Endometrial microvascular endothelial cells (primary cell): ENCODE measurements around the gene CSGALNACT2. TPM values are rescaled to one million over a fixed set of nuclear protein-coding genes. Genes with fewer than 3 reads are reported as not detected.
"Not testable (repeated sequence)": the region's sequence is repeated elsewhere in the genome, so short reads cannot be mapped to it uniquely, and the experiment has no call there.

Experiments used
- in situ Hi-C: cut with HindIII; loops from 2 replicates; pipeline ENCODE4 v1.10.0; 2017; ENCODE audit warnings: low sequenced_read_pairs, low pct_unique_long_range_greater_than_20kb; ENCODE audit errors: inconsistent ontology term
- total RNA-seq: library from RNA; depleted of rRNA; stranded (reverse); fragments of >200 nt; gene quantifications from one replicate; pipeline ENCODE4 v1.2.3, GENCODE V29; 2015; ENCODE audit errors: inconsistent ontology term

CSGALNACT2 gene
- total RNA-seq: 20.9 TPM

- in situ Hi-C loops: no loop called here
Measured at GRCh38 chr10:43138021-43138756, at the start of gene CSGALNACT2. CSGALNACT2 (plus strand) TSS chr10:43138445; CDS start chr10:43155150, 16,705 bp downstream.

- in situ Hi-C loops: no loop called here
Measured at GRCh38 chr10:43089519-43089918, 48.7 kb upstream of the CSGALNACT2 start.

- in situ Hi-C loops: no loop called here
Measured at GRCh38 chr10:43090188-43090587, 48.1 kb upstream of the CSGALNACT2 start.

DNA sequence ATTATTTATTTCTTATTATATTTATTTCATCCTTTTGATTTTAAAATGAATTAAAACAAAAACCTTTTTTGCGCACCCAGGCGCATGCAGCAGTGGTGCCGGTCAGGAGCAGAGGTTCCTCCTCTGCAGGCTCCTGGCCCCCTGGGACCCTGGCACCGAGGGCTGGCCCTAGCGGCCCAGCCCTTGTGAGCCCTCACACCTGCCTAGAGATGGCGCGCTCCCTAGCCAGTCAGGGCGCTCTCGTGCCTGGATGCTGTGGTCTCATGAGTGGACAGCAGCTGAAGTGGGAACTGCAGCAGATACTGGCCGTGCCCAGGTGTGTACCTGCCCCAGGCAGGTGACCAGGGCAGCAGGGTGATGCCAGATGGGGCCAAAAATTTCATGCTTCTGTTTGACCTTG, 47.6 kb upstream of the CSGALNACT2 start:
- in situ Hi-C loops: no loop called here

DNA sequence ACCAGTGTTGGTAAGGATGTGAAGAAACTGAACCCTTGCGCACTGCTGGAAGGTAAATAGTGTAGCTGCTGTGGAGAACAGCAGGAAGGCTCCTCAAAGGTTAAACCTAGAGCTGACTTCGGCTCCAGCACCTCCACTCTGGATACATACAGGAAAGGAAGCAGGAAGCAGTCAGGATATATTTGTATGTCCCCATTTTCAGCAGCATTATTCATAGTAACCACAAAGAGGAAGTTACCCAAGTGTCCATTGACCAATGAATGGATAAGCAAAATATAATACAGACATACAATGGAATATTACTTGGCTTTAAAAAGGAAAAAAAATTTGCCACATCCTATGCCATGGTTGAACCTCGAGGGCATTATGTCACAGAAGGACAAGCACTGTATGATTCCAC, 46.4 kb upstream of the CSGALNACT2 start:
- in situ Hi-C loops: no loop called here

GRCh38 chr10:43093423-43094076, 44.7 kb upstream of the CSGALNACT2 start:
- in situ Hi-C loops: no loop called here

DNA sequence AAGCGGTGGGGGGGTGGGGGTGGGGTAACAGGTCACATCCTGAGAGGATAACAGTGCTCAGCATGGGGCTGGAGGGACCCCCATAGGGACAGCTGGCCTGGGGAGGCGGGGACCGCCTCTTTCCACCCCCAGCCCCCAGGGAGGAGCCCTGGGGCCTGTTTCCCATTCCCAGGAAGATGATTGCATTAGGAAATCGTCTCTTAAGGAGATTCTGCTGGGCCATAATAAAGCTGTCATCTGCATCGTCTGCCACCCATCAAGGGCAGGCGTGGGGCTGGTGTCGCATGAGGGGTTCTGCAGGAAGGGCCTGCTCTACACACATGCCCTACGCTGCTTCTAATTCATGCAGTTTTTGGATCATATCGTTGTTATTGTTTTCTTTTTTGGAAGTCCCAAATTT, 44.2 kb upstream of the CSGALNACT2 start:
- in situ Hi-C loops: no loop called here

DNA sequence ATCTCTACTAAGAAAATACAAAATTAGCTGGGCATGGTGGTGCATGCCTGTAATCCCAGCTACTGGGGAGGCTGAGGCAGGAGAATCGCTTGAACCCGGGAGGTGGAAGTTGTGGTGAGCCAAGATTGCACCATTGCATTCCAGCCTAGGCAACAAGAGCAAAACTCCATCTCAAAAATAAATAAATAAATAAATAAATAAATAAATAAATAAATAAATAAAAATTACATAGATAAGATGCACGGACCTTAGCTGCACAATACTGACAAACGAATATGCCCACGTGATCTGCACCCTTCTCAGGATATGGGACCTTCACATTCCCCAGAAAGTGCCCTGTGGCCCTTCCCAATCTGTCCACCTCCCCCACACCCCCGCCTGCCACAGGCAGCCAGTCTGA, 38.9 kb upstream of the CSGALNACT2 start:
- in situ Hi-C loops: not testable (repeated sequence)

- in situ Hi-C loops: no loop called here
Measured at GRCh38 chr10:43099928-43100327, 38.3 kb upstream of the CSGALNACT2 start.

DNA sequence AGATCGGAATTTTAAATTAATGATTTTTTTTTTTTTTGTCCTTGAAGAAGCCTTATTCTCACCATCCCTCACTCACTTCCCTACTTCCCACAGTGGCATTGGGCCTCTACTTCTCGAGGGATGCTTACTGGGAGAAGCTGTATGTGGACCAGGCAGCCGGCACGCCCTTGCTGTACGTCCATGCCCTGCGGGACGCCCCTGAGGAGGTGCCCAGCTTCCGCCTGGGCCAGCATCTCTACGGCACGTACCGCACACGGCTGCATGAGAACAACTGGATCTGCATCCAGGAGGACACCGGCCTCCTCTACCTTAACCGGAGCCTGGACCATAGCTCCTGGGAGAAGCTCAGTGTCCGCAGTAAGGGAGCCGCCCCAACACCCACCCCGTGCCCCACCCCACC, 37.9 kb upstream of the CSGALNACT2 start:
- in situ Hi-C loops: no loop called here

DNA sequence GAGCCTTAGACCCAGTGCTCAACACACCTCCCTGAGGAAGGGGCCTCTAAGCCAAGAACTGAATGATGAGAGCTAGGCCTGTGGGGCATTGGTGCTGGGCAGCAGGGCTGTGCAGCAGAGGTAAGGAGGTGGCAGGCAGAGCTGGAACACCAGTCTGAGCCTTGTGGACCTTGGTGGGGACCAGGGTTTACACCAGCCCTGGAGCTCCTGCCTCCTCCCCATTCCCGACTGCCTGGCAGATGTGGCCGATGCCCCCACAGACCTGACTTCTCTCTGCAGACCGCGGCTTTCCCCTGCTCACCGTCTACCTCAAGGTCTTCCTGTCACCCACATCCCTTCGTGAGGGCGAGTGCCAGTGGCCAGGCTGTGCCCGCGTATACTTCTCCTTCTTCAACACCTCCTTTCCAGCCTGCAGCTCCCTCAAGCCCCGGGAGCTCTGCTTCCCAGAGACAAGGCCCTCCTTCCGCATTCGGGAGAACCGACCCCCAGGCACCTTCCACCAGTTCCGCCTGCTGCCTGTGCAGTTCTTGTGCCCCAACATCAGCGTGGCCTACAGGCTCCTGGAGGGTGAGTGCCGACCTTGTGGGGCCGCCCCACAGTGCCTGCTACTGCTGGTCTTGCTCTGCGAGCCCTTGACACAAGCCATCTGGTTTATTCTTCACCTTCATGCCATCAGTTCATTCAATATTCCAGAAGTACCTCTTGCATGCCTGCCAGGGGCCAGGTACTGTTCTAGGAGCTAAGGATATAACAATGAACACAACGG, 36.0 kb upstream of the CSGALNACT2 start:
- in situ Hi-C loops: no loop called here

DNA sequence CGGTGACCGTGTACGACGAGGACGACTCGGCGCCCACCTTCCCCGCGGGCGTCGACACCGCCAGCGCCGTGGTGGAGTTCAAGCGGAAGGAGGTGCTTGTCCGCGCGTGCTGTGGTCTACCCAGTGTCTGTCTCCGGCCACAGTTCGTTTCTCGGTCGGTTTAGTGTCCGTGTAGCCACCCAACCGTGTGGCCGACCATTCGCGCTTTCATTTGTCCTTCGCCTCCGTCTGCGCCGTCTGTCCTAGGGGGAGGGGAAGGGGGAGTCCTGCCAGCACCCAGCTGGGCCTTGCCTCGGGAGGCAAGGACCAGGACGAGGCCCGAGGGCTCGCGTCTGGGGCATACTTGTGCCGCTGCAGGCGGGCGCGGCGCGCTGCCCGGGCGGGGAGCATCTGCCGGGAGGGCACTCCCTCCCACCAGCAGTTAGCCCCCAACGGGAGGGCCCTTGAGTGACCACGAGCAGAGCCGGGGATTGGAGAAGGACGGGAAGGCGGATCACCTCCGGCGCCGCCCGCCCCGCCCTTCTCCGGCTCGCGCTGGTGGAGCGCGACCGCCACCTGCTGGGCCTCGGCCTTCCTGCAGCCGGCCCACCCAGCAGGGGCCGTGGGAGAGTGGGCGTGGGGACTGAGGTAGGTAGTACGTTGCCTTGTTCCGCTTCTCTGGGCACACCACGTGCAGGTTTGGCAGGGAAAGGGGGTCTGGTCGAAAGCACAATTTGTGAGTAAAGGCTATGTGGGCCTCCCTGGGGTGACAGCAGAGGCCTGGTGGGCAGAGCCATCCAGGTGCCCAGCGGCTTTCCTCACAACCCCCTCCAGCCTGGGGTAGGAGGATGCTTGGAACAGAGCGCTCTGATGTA, 32.9 kb upstream of the CSGALNACT2 start:
- in situ Hi-C loops: no loop called here

- in situ Hi-C loops: no loop called here
Measured at GRCh38 chr10:43105956-43106229, 32.4 kb upstream of the CSGALNACT2 start.

- in situ Hi-C loops: no loop called here
Measured at GRCh38 chr10:43106256-43107091, 31.8 kb upstream of the CSGALNACT2 start.

DNA sequence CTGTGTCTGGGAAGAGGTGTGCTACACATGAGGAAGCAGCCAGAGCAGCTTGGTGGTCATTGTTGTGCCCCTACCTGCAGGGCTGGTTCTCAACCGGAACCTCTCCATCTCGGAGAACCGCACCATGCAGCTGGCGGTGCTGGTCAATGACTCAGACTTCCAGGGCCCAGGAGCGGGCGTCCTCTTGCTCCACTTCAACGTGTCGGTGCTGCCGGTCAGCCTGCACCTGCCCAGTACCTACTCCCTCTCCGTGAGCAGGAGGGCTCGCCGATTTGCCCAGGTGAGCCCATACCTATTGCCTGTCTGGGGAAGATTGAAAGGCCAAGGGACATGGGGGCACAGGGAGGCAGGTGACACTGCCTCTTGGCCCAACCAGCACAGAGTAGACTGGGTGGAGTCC, 29.3 kb upstream of the CSGALNACT2 start:
- in situ Hi-C loops: no loop called here

DNA sequence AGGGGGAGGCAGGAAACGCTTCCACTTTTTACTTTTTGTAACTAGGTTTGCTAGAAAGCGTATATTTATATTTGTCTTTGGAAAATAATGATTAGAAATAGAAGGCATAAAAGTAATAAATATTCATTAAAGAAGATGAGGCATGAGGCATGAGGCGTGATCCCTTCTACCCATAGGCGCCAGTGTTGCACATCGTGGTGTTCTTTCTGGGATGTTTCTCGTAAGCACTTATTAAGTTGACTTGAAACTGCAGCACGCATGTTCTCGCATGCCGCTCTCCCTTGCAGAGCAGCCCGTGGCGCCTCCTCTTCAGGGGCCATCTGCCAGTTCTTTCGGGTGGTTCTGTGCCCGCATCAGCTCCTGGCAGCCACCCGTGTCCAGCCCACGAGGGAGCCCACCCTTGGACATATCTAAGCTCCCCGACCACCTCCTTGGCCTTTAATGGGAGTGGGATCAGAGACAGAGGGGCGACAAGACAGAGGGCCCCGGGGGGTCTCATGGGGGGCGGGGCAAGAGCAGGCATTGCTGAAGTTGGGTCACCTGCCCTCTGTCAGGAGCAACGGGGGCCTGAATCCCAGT, 28.5 kb upstream of the CSGALNACT2 start:
- in situ Hi-C loops: no loop called here

DNA sequence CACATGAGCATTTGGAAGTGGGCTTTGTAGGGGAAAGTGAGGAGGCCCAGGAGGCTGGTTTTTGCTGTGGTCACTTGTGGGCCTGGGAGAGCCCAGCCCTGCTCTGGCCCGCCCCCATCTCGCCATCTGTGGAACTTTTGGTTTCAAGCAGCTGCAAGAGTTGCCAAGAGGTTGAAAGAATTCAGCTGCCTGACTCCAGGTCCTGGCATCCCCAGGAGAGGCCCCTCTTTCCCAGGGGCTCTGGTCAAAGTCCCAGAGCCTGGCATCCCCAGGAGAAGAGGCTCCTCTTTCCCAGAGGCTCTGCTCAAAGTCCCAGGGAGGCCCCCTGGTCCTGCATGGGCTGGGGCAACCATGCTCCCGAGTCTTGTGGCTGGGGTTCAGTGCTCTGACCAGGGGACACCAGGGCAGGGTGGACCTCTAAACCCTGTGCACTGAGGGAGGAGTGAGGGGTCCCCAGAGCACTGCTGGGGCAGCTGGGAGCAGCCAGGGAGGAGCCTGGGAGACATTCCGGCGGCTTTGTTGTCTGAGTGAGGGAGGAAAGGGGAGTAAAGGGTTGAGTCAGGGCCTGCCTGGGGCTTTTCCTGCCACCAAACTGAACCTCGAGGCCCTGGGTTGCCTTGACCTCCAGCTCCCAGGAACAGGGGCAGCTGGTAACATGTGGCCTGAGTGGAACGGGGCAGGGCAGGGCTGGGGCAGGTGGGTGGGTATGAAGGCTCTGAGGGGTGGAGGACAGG, 27.7 kb upstream of the CSGALNACT2 start:
- in situ Hi-C loops: no loop called here
